ENCODE measurements around the gene SLC35F4. TPM values are rescaled to one million over a fixed set of nuclear protein-coding genes. Genes with fewer than 3 reads are reported as not detected.

SLC35F4 gene
- total and polyA plus RNA-seq, 8 donors = 0.16 to 1.9 (median 0.36) TPM; not detected in 4

- H3K4me3 ChIP-seq = no peak overlapping the region
- TF ChIP-seq CTCF (IDR thresholded peaks at IDR 0.05) = no peak
- H3K36me3 ChIP-seq = no peaks in the 10 kb centered on the region
- intact Hi-C loops (cut with DNase I) = no loop called here
- H3K4me1 ChIP-seq = no peaks in the 10 kb centered on the region
- H3K9me3 ChIP-seq = no peaks in the 10 kb centered on the region
- H3K27me3 ChIP-seq = no peaks in the 10 kb centered on the region
- DNase-seq (no peak), FAIRE-seq (no peak), ATAC-seq (no peak)
- no peak overlapping the region for H3K27ac ChIP-seq
- WGBS, 2 donors = 28 to 29% methylated on average over 1 of the region's 1 CpG
These were observed 224.1 kb downstream of the SLC35F4 start for GRCh38 chr14:57641776-57642175.

DNA sequence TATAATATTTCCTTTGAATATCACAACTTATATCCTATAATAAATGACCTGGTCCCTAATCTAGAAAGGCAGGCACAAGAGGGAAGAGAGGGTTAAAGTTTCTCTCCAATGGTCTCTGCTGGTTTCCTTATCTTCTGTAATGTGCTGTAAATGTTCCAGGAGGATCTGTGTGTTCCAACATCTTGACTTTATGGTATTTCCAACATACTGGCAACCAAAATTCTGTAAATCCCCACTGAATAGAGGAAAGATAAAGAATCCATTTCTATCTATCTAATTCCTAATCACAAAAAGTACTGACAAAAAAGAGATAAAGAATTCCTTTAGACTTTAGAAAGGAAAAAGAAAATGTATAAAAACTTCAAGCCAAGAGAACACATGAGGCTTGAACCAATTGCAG is 225.9 kb downstream of the SLC35F4 start:
- FAIRE-seq = no peak
- Histone ChIP-seq H3K36me3 (no peaks in the 10 kb centered on the region), H3K4me1 (no peaks in the 10 kb centered on the region), H3K27ac (no peak overlapping the region), H3K27me3 (no peaks in the 10 kb centered on the region), H3K9me3 (no peaks in the 10 kb centered on the region), H3K4me3 (no peak overlapping the region)
- intact Hi-C loops (cut with DNase I) = no loop called here
- no peak for ATAC-seq
- DNase-seq = no peak
- TF ChIP-seq CTCF (IDR thresholded peaks at IDR 0.05) = no peak

DNA sequence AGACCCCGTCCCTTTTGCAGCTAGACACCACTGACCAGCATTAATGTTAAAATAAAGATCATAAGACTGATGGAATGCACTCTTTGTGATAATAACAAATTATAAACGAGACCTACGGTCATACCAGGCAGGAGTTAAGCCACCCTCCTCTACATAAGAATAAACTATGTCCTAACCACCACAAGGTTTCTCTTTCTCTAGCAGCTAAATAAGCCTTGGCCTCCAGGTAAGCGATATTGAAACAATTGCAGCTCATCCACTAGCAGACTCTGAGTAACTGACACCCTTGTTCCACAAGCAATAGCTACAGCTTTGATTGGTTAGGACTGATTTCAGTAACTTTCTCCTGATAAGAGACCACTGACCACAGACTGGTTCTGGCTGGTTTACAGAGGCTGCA is 228.0 kb downstream of the SLC35F4 start:
- intact Hi-C loops (cut with DNase I) = no loop called here
- Histone ChIP-seq H3K9me3 (no peaks in the 10 kb centered on the region), H3K27me3 (no peaks in the 10 kb centered on the region), H3K27ac (no peak overlapping the region), H3K4me1 (no peaks in the 10 kb centered on the region), H3K36me3 (no peaks in the 10 kb centered on the region), H3K4me3 (no peak overlapping the region)
- 69 to 73% methylated on average over 4 of the region's 4 CpGs for WGBS, 2 donors
- ATAC-seq (no peak), DNase-seq (no peak), FAIRE-seq (no peak)
- no peak for TF ChIP-seq CTCF (IDR thresholded peaks at IDR 0.05)

DNA sequence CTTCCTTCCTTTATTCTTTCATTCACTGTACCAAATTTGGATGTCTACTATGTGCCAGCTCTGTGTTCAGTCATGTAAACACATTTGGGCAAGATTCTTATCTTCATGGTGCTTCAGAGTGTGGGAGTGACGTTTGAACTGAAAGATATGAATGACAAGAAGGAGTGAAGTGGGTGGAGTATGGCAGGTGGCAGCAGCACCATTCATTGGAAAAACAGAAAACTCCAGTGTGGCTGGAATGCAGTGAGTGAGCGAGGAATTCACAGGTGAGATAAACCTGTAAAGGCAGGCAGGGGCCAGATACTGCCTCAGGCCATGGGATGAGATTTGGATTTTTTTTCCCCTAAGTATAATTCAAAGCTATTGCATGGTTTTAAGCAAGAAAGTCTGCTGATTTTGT is 231.6 kb downstream of the SLC35F4 start:
- no peak for DNase-seq
- 49 to 51% methylated on average over 2 of the region's 2 CpGs for WGBS, 2 donors
- no peak overlapping the region for H3K4me3 ChIP-seq
- no peaks in the 10 kb centered on the region for H3K4me1 ChIP-seq
- intact Hi-C loops (cut with DNase I) = no loop called here
- H3K27ac ChIP-seq = no peak overlapping the region
- no peaks in the 10 kb centered on the region for H3K27me3 ChIP-seq
- no peaks in the 10 kb centered on the region for H3K36me3 ChIP-seq
- no peak for TF ChIP-seq CTCF (IDR thresholded peaks at IDR 0.05)
- FAIRE-seq = no peak
- H3K9me3 ChIP-seq = no peaks in the 10 kb centered on the region
- no peak for ATAC-seq

DNA sequence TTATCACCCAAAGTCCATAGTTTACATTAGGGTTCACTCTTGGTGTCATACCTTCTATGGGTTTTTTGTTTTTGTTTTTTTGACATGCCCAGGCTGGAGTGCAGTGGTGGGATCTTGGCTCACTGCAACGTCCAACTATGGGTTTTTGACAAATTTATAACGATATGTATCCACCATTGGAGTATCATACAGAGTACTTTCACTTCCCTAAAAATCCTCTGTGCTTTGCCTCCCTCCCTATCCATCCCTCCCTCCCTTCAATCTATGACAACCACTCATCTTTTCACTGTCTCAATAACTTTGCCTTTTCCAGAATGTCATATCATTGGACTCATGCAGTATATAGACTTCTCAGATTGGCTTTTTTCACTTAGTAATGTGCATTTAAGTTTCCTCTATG is 233.2 kb downstream of the SLC35F4 start:
- WGBS, 2 donors = 49 to 56% methylated on average over 2 of the region's 2 CpGs
- no peaks in the 10 kb centered on the region for H3K36me3 ChIP-seq
- H3K4me1 ChIP-seq = no peaks in the 10 kb centered on the region
- no peak for DNase-seq
- H3K27me3 ChIP-seq = no peaks in the 10 kb centered on the region
- no peaks in the 10 kb centered on the region for H3K9me3 ChIP-seq
- no peak overlapping the region for H3K4me3 ChIP-seq
- no peak overlapping the region for H3K27ac ChIP-seq
- no peak for FAIRE-seq
- TF ChIP-seq CTCF (IDR thresholded peaks at IDR 0.05) = no peak
- no peak for ATAC-seq
- intact Hi-C loops (cut with DNase I) = no loop called here

Data from pancreas (tissue), 10 donors.